ENCODE measurements around the gene NEAT1.

The NEAT1 gene

DNA sequence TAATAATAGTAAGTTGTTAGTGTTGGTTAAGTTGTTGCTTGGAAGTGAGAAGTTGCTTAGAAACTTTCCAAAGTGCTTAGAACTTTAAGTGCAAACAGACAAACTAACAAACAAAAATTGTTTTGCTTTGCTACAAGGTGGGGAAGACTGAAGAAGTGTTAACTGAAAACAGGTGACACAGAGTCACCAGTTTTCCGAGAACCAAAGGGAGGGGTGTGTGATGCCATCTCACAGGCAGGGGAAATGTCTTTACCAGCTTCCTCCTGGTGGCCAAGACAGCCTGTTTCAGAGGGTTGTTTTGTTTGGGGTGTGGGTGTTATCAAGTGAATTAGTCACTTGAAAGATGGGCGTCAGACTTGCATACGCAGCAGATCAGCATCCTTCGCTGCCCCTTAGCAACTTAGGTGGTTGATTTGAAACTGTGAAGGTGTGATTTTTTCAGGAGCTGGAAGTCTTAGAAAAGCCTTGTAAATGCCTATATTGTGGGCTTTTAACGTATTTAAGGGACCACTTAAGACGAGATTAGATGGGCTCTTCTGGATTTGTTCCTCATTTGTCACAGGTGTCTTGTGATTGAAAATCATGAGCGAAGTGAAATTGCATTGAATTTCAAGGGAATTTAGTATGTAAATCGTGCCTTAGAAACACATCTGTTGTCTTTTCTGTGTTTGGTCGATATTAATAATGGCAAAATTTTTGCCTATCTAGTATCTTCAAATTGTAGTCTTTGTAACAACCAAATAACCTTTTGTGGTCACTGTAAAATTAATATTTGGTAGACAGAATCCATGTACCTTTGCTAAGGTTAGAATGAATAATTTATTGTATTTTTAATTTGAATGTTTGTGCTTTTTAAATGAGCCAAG lies 2.7 kb downstream of the NEAT1 start:
- DNase-seq, result no peak

DNA sequence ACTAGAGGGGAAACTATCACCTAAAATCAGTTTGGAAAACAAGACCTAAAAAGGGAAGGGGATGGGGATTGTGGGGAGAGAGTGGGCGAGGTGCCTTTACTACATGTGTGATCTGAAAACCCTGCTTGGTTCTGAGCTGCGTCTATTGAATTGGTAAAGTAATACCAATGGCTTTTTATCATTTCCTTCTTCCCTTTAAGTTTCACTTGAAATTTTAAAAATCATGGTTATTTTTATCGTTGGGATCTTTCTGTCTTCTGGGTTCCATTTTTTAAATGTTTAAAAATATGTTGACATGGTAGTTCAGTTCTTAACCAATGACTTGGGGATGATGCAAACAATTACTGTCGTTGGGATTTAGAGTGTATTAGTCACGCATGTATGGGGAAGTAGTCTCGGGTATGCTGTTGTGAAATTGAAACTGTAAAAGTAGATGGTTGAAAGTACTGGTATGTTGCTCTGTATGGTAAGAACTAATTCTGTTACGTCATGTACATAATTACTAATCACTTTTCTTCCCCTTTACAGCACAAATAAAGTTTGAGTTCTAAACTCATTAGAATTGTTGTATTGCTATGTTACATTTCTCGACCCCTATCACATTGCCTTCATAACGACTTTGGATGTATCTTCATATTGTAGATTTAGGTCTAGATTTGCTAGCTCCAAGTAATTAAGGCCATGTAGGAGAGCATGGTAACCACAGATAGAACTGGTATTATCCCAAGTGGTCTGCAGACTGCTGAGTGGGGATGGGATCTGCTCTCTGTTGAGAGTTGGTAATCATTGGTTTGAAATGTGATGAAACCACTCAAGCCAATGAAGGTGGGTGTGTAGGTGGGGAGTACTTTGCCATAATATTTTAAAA lies 3.6 kb downstream of the NEAT1 start:
- DNase-seq, result no peak

DNA sequence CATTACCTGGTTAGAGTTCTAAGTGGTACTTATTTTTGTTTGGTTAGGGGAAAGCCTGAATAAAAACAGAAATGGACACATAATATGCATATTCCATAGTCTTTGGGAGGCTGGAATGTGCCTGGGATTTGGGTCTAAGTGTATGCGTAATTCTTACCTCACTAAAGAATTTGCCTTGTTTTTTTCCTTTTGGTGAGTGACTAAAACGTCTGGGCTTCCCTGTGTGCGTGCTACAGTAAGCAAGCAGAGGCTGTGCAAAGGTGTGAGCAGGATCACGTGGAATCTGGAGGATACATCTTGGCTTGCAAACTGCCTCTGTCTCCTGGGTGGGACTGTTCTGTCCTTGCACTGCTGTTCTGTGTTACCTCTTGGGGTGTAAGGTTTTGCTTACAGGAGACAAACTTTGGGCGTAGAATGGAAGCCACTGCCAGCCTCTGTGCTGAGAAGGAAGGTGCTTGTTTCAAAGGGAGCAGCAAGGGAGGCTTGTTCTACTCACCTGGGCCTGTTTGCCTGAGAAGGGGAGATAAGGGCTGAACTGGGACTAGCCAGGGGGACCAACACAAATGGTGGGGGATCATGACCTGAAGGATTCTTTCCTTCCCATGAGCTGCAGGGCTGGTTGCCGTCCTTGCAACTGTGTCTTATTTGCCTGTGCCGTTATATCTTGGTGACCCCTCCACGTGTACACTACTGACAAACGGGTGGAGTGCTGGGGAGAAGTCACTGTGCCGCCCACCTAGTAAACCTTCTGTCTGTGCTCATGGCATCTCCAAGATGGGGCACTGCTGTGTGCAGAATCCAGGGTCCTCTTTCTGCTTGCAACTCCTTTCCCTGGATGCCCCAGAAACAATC lies 4.5 kb downstream of the NEAT1 start:
- no peak for DNase-seq

DNA sequence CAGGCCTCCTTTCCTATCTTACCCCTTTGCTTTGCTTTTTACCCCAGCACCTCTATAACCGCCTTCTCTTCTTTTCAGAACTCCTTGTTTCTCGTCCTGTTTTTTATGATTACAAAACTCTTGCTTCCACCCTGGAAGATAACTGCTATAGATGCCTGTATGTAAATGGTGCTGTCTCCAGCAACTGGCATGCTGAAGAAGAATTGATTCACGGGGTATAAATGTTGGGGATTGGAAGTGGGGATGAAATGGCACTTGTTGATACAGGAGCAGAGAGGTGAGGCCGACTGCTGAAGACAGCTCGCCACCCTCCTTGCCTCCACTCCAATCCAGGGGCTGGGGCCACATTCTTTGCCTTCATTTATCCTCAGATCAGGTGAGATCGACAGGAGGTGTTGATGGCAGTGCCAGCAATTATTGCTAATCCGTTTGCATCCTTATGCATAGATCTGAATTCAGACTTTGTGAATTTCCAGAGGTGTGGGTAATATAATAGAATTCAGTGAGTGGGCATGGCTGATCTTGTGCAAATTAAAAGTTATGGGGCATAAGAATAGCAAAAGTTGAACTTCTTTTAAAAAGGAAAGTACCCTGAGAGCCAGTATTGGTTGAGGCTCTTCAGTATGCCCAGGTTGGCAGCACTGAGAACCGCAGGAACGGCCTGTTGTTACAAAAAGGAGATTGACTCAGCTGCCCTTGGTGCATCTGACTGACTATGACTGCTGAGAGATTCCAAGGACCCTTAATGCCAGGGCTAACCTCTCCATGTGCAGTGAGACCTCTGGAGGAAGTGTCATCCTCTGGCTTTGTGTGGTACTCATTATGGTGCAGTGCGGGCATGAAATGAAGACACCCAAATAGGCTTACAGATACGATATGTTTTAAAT lies 5.3 kb downstream of the NEAT1 start:
- DNase-seq, result no peak

DNA sequence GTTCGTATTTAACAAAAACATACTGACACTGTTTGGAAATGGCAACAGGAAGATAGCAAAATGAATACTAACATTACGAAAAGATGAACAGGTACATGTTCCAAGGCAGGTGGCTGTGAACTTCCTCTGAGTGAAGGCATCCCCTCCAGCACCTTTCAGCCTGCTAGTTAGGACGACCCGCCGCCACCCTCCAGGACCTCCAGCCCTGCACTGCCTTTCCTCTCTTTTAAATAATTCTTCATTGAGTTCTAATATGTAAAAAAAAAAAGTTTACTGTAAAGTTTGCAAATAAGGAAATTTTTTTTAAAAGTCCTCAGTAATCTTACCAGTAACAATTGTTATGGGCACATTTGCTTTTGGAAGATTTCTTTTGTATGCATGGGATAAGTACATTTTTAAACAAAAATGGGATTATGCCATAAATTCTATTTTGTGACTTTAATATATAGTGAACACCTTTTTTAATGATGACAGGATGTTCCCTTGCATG lies 6.0 kb downstream of the NEAT1 start:
- DNase-seq, result no peak

DNA sequence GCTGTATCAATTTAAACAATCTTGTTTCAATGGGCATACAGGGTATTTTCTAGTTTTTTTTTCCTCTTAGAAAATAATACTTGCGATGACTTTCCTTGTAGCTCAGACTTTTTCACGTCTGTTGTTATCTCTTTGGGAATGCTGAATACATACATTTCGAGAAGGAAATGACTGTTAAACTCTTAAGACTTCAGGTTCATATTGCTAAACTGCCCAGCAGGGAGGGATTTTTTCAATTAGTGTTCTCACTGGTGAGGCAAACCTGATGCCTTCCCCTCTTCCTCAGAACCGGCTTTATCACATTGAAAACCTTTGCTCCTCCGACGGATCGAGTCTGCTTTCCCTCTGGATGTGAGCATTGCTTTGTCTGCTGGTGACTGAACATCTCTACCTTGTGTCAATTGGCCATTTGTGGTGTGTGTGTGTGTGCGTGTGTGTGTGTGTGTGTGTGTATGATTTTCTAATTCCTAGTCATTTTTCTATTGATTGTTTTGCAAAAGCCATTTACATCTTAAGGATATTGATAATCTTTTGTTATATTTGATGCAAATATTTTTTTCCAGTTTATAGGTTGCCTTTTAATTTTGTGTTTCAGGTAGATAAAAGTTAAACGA lies 6.6 kb downstream of the NEAT1 start:
- no peak for DNase-seq

DNA sequence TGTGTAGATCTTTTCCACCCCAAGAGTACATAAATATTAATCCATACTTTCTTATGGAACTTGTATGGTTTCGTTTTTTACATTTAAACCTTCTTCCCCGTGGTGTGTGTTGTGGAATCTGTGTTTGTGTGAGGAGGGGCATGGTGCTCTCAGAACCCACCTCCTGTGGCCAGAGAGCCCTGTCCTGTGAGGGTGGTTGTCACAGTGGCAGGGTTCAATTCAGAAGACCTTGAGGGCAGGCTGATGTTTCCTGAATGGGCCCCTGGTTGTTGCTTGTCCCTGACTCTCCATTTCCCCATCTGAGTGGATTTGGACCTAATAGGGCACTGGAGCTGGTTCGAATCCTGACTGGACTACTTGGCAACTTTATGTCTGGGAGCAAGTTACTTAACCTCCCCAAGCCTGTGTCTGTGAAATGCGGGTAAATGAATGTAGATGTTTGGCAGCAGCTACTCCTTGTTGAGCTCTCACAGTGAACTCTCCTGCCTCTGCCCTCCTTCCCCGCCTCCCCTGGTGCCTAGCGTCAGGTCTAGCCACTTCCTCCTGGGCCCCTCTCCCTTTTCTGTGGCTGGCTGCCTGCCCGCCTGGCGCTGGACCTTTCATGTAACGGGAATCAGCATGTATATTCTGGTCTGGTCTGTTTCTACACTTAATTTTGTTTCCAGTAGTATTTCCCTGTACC lies 7.3 kb downstream of the NEAT1 start:
- no peak for DNase-seq

DNA sequence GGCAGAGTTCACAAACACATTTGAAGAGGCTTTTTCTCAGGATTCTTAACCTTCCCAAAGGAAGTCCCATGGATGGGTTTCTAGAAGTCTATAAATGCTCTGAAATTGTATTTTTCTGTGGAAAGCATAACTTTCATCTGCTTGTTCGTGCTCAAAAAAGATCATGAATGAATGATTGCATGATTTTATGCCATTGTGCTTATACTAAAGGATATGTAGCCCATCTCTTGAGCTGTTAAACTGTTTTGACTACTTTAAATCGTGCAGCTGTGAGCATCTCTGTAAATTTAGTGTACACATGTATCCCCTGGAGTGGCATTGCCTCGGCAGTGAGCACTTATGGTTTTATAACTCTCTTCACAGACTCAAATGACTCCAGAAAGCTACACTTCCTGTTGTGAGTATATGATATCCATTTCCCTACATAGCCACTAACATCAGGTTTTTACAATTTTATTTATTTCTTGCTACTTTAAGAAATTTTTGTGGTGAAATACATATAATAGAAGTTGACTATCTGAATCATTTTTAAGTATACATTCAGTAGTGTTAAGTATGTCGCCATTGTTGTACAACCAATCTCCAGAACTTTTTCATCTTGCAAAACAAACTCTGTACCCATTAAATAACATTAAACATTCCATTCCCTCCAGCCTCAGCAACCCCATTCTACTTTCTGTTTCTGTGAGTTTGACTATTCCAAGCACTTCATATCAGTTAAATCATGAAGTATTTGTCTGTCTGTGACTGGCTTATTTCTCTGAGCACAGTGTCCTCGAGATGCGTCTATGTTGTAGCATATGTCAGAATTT lies 8.0 kb downstream of the NEAT1 start:
- DNase-seq, result no peak

DNA sequence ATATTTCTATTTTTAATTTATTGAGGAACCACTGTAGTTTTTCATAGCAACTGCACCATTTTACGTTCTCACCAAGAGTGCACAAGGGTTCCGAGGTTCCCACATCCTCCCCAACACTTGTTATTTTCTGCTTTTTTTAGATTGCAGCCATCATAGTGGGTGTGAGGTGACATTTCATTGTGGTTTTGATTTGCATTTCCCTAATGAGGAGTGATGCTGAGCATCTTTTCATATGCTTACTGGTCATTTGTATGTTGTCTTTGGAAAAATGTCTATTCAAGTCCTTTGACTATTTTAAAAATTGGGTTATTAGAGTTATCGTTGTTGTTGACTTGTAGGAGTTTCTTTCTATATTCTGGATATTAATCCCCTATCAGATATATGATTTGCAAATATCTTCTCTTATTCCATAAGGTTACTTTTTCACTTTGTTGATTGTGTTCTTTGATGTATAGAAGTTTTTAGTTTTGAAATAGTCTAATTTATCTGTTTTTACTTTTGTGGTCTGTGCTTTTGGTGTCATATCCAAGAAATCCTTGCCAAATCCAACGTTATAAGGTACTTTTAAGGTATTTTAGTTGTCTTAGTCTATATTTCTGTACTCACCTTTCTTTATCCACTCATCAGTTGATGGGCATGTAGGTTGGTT lies 9.0 kb downstream of the NEAT1 start:
- no peak for DNase-seq

DNA sequence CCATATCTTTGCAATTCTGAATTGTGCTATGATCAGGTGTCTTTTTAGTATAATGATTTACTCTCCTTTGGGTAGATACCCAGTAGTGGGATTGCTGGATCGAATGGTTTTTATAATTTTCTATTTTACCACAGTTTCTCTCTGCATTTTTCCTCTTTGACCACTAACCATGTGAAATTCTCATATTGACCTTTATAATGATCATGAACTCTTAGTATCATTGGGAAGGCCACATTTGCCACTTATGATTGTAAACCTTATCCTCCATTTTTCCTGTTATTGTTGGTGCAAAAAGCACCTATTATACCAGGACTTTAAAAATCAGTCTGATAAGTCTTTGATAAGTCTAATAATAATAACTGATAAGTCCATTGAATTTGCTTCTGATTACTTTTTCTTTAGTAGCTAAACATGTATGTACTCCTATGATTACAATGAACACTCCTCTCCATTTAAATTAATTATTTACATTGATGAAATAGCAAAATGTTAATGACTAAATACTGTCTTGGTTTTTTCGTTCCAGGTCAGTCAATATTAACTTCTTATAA lies 9.6 kb downstream of the NEAT1 start:
- DNase-seq, result no peak

DNA sequence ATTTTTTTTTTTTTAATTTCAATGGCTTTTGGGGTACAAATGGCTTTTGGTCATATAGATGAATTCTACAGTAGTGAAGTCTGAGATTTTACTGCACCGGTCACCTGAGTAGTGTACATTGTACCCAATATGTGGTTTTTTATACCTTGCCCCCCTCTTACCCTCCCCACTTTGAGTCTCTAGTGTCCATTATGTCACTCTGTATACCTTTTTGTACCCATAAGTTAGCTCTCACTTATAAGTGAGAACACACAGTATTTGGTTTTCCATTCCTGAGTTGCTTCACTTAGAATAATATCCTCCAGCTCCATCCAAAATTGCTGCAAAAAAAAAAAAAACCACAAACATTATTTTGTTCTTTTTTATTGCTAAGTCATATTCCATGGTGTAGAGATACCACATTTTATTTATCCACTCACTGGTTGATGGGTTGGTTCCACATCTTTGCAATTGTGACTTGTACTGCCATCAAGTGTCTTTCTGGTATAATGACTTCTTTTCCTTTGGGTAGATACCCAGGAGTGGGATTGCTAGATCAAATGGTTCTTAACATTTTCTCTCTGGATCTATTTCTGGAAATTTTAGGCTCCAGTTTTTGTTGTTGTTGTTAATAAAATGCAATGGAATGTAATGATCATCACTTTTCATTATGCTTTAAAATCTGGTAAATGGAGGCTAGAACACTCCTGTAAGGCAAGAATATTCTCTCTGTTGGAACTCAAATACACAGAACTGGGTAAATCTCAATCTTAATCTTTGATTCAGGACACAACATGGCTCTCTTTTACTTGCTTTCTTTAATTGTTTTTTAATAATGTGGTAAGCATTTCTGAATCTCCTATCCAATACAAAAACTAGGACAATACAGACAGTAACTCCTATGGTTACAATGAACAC lies 10.3 kb downstream of the NEAT1 start:
- no peak for DNase-seq

DNA sequence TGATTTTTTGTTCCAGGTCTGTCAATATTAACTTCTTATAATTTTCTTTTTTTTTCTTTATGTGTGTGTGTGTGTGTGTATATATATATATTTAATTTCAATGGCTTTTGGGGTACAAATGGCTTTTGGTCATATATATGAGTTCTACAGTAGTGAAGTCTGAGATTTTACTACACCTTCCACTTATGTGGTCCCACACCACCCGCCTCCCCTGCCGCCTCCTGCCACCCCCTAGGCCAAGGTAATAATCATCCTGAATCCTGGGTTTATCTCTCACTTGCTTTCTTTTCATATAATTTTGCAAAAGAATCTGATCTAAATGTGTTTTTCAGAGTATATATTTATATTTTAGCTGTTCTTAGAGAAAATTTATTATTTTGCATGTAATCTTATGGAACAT lies 11.1 kb downstream of the NEAT1 start:
- no peak for DNase-seq

DNA sequence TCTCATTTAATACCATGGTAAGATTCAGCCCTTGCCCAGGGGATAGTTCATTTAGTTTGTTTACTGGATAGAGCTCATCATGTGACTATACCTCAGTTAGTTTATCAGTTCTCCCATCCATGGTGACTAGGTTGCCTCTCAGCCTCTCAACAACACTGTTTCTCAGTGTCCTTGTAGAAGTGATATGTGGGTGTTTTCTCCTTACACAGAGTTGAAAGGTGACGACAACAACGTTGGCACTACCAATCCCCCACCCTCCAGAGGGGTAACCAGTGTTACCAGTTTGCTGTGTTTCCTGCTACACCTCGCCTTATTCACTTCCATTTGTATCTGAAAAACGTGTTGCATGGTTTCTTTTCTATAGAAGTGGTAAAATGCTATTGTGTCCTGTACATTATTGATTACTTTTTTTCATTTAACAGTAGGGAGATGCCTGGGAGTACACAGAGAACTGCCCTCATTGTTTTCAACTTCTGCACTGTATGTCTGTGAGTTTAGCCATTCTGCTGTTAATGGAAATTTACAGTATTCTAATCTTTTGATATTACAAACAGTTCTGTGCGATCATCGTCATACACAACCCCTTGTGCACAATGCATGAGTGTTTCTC lies 11.6 kb downstream of the NEAT1 start:
- no peak for DNase-seq

DNA sequence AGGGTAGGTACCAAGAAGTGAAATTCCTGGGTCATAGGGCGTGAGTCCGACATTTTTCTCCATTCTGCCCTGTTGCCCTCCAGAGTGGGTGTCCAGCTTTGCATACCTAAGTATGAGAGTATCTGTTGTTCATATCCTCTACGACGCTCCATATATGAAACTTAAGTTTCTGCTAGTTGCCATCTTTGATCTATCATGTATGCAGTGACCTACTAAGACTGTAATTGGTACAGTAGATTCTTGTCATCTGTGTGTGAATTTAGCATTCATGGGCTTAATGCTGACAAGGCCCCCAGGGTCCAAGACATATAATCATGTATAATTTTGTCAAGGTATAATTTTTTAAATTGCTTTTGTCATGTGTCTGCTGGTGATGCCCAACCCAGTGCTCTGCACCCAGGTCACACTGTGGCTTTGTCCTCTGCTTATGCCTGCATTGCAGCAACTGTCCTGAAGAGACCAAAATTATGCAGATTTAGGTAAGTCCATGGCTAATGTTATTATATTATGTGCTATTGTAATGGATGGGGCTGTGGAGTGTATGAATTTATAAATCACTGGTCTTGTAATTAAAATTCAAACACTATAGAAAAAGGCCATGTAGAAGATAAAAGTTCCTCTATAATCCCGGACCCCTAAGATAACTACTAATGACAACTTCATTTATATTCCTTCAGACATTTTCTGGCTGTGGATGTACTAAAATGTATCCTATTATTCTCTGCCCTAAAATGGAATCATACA lies 12.2 kb downstream of the NEAT1 start:
- no peak for DNase-seq

DNA sequence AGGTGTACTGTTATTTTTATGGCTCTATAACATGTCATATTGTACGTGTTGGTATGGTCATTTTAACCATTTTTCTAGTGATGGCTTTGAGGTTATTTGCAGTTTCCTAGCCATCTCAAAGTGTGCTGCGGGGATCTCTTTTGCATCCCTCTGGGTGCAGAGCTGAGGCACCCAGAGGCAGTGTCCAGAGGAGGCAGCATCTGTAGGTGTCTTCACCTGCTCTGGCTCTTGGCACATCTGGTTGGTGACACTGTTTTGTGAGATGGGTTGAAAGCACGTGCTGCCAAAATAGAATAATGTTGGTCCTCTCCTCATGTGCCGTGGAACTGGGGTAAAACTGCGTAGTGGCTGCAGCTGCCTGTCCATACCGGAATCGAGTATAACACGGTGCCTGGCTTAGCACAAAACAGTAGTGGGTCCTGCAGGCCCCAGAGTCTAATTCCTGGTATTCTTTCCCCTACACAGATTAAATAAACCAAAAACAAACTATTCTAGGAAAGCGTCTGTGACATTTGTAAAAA lies 12.9 kb downstream of the NEAT1 start:
- DNase-seq, result no peak

DNA sequence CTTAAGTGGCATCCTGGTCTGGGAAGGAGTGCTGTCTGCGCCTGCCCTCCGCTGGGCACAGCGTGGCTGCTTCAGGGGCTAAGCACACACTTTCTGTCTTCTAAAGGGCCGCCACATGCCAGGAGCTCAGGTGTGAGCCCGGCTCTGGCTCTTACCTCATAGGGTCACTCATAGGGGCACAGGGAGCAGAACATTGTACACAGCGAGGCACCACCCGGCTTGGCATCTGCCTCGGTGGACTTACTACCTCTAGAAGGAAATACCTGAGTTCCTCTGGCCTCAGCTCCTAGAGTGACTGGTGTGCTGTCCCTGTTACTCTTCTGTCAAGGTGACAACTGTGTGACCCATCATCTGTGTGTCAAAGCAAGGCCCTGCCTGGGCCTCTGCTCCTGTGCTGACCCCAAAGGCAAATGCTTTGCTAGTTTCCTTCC lies 13.4 kb downstream of the NEAT1 start:
- DNase-seq, result no peak
